Esophagus (tissue), 2 donors: ENCODE results near the gene ABCA4. TPM values are rescaled to one million over a fixed set of nuclear protein-coding genes. Genes with fewer than 3 reads are reported as not detected.

Experiments
- H3K27ac ChIP-seq, 2 donors: one replicate each; pipeline ENCODE4 v1.5.1; 2013; ENCODE audit warnings: low read depth in 2 of 2, mild to moderate bottlenecking in 2 of 2, inconsistent platforms in 1 of 2, low read length in 1 of 2, moderate library complexity in 1 of 2
- H3K27me3 ChIP-seq, 2 donors: one replicate each; pipeline ENCODE4 v1.6.1; 2013; ENCODE audit warnings: low read length in 2 of 2, control low read depth in 1 of 2, mild to moderate bottlenecking in 1 of 2; ENCODE audit not compliant: insufficient read depth in 2 of 2, control insufficient read depth in 1 of 2
- H3K36me3 ChIP-seq, 2 donors: one replicate each; pipeline ENCODE4 v1.6.1; 2013; ENCODE audit warnings: low read length in 1 of 2; ENCODE audit not compliant: control insufficient read depth in 2 of 2, insufficient read depth in 2 of 2
- H3K4me1 ChIP-seq, 2 donors: one replicate each; pipeline ENCODE4 v1.6.1; 2013; ENCODE audit warnings: low read length in 1 of 2; ENCODE audit not compliant: control insufficient read depth in 2 of 2, insufficient read depth in 2 of 2
- H3K4me3 ChIP-seq, 2 donors: one replicate each; pipeline ENCODE4 v1.5.1; 2013; ENCODE audit warnings: low read length in 2 of 2, mild to moderate bottlenecking in 2 of 2, low read depth in 1 of 2, moderate library complexity in 1 of 2
- H3K9me3 ChIP-seq, 2 donors: one replicate each; pipeline ENCODE4 v1.6.1; 2013; ENCODE audit warnings: mild to moderate bottlenecking in 2 of 2, low read depth in 1 of 2, low read length in 1 of 2, moderate library complexity in 1 of 2; ENCODE audit not compliant: control insufficient read depth in 2 of 2, insufficient read depth in 1 of 2
- WGBS, 2 donors: extraction: QIAGEN DNeasy Blood & Tissue Kit; methylation state at CpG; one replicate each; pipeline ENCODE4 v1.1.7; 2013; 5-methylcytosine and 5-hydroxymethylcytosine counted together
- polyA plus RNA-seq, 2 donors: library from polyadenylated mRNA; stranded (reverse); fragments of 200-250 nt; gene quantifications; one replicate each; pipeline ENCODE4 v1.2.3, GENCODE V29; 2013
- donor health status: healthy with polysubstance abuse.
- donor health status: Bipolar disorder and iron deficiency.

Gene ABCA4
- polyA plus RNA-seq, 2 donors: 0.04 to 0.07 TPM

DNA sequence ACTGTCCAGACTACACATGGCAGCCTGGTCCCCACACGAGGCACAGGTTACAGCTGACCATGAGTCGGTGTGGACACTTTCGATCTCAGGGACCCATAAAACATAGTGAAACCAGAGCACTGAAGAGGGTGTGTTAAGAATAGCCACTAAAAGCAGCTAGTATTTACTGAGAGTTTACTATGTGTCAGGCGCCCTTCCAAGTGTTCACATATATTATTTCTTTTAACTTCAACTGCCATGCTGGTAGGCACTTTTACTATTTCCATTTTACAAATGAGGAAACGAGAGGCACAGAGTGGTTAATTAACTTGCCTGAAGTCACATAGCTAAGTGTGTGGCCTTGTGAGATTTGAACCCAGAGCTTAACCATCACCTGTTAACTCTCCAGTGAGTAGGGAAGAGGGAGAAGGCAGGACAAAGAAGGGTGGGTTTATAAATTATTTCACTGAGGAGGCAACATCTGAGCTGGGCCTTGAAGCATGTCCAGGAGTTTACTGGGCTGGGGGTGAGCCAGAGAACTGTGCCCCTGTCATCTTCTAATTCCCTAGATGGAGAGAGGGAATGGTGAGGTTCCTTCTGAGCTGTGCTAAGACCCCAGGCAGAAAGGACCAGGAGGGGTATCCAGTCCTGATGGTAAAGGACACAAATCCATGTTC, 20.7 kb downstream of the ABCA4 start:
- Histone ChIP-seq H3K4me3 (no peak overlapping the region), H3K27ac (no peak overlapping the region), H3K9me3 (no peaks in the 10 kb centered on the region), H3K36me3 (no peaks in the 10 kb centered on the region), H3K27me3 (no peaks in the 10 kb centered on the region), H3K4me1 (peaks cover 2 to 3% of the 10 kb centered on the region in 2 donors)
- WGBS, 2 donors: 86 to 91% methylated on average over 5 of the region's 5 CpGs

DNA sequence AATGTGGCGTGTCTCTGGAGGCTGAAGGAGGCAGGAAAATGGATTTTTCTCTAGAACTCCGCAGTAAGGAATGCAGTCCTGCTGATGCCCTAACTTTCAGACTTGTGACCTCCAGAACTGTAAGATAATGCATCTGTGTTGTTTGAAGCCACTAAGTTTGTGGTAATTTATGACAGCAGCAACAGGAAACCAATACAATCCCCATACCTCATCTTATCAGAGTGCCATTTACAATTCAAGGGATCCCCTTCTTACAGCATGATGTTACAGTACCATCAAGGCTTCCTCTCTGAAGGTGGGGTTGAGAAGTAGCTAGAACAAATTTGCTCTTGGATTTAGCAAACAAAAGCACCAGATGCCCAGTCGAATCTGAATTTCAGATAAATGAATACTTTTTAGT, 21.6 kb downstream of the ABCA4 start:
- no peaks in the 10 kb centered on the region for H3K27me3 ChIP-seq
- peaks cover 2 to 3% of the 10 kb centered on the region in 2 donors for H3K4me1 ChIP-seq
- no peak overlapping the region for H3K27ac ChIP-seq
- WGBS, 2 donors: 78 to 84% methylated on average over 3 of the region's 3 CpGs
- H3K36me3 ChIP-seq: no peaks in the 10 kb centered on the region
- no peaks in the 10 kb centered on the region for H3K9me3 ChIP-seq
- H3K4me3 ChIP-seq: no peak overlapping the region

DNA sequence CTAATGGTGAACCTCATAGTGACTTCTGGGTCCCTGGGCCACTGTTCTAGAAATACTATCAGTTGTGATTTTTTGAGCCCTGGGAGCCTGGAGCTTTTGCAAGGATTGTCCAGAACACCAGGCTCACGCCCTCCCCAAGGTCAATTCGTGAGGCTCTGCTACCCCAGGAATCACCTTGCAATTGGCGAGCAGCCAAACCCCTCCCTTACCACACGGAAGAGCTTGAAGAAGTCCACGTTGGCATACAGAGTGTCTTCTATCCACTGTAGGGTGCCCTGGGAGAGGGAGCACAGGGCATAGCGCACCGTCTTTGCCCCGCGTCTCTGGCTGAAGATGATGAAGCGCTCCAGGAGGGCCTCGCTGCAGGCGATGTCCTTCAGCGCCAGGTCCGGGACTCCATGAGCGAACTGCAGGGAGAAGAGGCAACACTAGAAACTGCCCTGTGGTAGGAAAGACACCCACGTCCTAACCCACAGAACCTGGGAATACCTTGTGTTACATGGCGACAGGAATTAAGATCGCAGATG, 22.3 kb downstream of the ABCA4 start:
- Histone ChIP-seq H3K36me3 (no peaks in the 10 kb centered on the region), H3K27me3 (no peaks in the 10 kb centered on the region), H3K9me3 (no peaks in the 10 kb centered on the region), H3K27ac (no peak overlapping the region), H3K4me3 (no peak overlapping the region), H3K4me1 (peaks cover 2 to 3% of the 10 kb centered on the region in 2 donors)
- WGBS, 2 donors: 83 to 90% methylated on average over 18 of the region's 18 CpGs

DNA sequence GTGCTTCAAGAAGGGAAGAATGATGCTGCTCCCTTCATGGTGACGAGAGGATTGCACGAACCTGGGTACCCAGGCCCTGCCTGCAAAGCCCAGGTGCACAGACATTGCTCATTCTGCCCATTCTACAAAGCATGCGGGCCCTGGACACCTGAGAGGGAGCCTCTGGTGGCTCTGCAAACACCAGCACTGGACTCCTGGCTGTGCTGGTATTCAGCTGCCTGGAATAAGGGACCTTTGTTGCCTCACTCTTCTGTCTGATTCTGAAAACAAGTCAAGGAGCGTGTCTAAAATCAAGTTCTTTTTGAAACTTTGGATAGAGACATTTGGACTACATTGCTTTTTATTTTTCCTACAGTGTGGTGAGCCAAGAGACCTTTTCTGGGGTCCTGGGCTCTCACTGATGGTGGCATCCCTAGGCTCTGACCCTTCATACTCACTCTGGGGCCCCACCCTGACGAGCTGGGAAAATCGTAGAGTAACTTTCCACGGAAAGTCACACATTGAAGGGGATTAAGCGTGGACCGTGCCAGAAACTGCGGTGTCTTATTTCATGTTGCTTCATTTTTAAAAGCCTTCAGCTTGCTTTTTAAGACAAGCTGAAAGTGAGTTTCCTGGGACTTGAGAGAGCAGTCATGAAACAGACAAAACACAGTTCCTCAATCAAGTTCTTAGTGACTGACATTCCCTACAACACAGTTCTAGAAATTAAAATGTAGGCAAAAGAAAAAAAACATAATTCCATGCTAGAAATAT, 24.0 kb downstream of the ABCA4 start:
- H3K4me1 ChIP-seq: peaks cover 2 to 3% of the 10 kb centered on the region in 2 donors
- WGBS, 2 donors: 67 to 73% methylated on average over 10 of the region's 10 CpGs
- H3K27ac ChIP-seq: peak overlapping the region; percentile 23 to 54

DNA sequence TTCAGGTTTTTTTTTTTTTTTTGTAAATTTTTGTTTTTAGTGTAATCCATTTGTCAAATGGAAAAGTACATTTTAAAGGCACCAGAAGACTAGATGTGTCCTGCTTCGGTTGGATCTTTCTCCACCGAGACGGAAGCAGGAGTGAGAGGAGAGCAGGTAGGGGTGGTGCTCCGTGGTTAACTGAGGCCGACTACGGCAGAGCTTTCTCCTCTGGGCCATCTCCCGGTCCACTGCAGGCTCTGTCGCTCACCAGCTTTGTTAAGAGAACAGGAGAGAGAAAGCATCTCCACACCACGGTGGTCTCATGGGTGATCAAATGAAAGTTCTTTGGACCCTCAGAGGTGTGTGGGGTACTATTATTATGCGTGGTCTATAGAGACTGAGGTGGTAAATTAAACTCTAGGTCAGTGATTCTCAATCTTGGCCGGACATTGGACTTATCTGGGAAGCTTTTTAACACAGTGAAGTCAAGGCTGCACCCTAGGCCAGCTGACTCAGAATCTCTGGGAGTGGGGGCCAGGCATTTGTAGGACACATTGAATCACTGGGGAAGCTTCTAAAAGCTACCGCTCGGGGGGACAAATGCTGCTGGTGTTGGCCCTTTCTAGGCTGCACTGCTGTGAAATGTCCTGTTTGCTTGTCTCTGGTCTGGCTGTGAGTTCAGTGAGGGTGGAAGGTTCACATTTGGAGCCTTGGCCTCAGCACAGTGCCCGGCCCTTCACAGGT, 25.0 kb downstream of the ABCA4 start:
- Histone ChIP-seq H3K36me3 (no peaks in the 10 kb centered on the region), H3K27ac (peak overlapping the region; percentile 54 to 67), H3K27me3 (no peaks in the 10 kb centered on the region), H3K9me3 (no peaks in the 10 kb centered on the region), H3K4me1 (peaks cover 0 to 3% of the 10 kb centered on the region in 2 donors), H3K4me3 (no peak overlapping the region)
- 73 to 84% methylated on average over 14 of the region's 14 CpGs for WGBS, 2 donors

More for the DNA sequence above, 24.0 kb downstream of the ABCA4 start:
- no peaks in the 10 kb centered on the region for H3K9me3 ChIP-seq
- no peak overlapping the region for H3K4me3 ChIP-seq
- no peaks in the 10 kb centered on the region for H3K36me3 ChIP-seq
- H3K27me3 ChIP-seq: no peaks in the 10 kb centered on the region

DNA sequence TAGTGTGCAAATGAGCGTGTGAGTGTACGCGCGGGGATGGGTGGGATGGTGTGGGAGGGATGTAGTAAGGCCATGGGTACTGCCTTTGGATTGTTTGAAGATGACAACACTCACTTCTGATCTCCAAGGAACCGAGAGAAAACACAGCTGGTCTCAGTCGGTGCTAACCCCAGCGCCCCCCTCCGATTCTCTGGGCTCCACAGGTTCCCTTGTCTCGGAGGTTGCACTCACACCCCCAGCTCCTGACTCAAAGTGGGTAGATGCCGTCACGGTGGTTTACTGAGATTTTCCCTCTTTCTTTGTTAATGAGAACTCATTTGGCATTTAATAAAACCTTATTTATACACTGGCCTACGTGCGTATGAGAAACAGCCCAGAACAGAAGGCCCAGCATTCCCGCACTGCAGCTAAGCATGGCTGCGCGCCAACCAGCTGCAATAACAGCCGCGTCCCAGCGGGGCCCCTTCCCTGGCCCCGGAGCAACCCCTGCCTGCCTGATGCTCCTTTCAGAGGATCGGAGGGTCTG, 25.8 kb downstream of the ABCA4 start:
- Histone ChIP-seq H3K27me3 (no peaks in the 10 kb centered on the region), H3K36me3 (no peaks in the 10 kb centered on the region), H3K27ac (peak overlapping the region; percentile 54 to 65), H3K4me3 (no peak overlapping the region), H3K4me1 (no peaks in the 10 kb centered on the region), H3K9me3 (no peaks in the 10 kb centered on the region)
- 48 to 53% methylated on average over 21 of the region's 21 CpGs for WGBS, 2 donors

DNA sequence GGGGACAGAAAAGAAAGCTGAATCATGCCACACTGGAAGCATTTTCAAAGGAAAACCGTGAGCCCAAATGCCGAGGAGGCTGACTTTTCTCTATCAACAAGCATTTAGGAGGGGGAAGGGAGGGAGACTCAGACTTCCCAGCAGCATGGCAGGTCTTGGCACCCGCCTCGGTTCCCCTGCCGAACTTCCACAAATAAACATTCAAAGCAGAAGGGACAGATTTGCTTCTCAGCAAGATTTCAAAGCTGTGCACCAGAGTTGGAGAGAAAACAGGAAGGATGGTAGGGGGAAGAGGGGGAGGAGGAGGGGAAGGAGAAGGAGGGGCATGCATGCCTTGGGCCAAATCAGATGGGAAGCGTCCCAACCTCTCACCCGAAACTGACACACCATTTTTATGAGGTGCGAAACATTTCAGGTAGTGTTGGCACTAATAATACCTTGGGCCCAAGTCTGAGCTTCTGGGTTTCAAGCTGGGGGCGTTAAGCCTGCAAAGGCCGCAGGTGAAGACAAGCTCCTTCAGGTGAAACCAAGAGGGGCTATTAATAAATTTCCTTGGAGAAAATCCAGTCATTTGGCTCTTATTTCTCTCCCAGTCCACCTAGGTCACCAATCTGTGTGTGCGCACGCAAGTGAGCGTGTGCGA, 26.4 kb downstream of the ABCA4 start:
- Histone ChIP-seq H3K4me3 (no peak overlapping the region), H3K4me1 (no peaks in the 10 kb centered on the region), H3K27me3 (no peaks in the 10 kb centered on the region), H3K27ac (peak overlapping the region; percentile 54 to 65), H3K36me3 (no peaks in the 10 kb centered on the region), H3K9me3 (no peaks in the 10 kb centered on the region)
- WGBS, 2 donors: 38 to 52% methylated on average over 14 of the region's 14 CpGs

DNA sequence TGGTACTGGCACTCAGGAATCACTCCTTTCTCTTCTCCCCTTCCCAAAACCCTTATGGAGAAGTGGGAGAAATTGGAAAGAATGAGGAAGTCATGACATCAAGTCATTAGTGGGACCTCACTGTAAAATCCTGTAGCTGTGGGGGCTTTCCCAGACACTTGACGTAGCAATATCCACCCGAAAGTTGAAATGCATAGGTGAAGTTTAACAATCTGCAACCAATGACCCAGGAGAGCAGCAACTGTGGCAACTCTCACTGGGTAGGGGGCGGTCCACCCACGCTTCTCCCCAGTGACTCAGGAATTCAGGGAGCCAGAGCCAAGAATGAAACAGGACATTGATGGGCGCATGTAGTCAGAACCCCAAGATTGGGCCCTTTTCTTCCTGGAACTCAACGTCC, 27.0 kb downstream of the ABCA4 start:
- no peaks in the 10 kb centered on the region for H3K4me1 ChIP-seq
- no peaks in the 10 kb centered on the region for H3K9me3 ChIP-seq
- WGBS, 2 donors: 58 to 77% methylated on average over 6 of the region's 6 CpGs
- peak overlapping the region; percentile 54 to 65 for H3K27ac ChIP-seq
- H3K27me3 ChIP-seq: no peaks in the 10 kb centered on the region
- no peak overlapping the region for H3K4me3 ChIP-seq
- no peaks in the 10 kb centered on the region for H3K36me3 ChIP-seq

DNA sequence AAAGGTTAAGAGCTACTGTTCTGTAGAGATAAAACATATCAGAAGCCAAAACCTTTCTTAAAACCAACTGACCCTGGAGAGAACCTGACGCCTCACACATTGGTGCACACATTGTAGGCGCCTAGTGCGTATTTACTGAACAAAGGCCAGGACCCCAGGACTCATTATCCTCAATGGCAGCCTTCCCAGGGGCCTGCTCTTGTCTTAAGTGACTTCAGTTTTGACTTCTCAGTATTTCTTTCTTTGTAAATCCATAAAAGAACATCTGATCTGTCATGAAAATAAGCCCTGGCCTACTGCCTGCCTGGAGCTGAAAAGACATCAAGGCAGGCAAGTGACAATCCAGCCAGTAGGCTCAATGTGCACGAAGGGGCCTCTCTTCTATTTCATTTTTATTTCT, 27.6 kb downstream of the ABCA4 start:
- WGBS, 2 donors: 80% methylated on average over 4 of the region's 4 CpGs
- H3K4me3 ChIP-seq: no peak overlapping the region
- peak overlapping the region in 1 of 2 donors; percentile 56 for H3K27ac ChIP-seq
- no peaks in the 10 kb centered on the region for H3K9me3 ChIP-seq
- no peaks in the 10 kb centered on the region for H3K36me3 ChIP-seq
- no peaks in the 10 kb centered on the region for H3K4me1 ChIP-seq
- no peaks in the 10 kb centered on the region for H3K27me3 ChIP-seq
